Spleen (tissue), 13 donors: ENCODE measurements around the gene MRPS30. TPM values are rescaled to one million over a fixed set of nuclear protein-coding genes. Genes with fewer than 3 reads are reported as not detected.

Source experiments
- DNase-seq: peaks from one replicate; pipeline ENCODE4 v3.0.0-alpha.2; 2020
- H3K27ac ChIP-seq, 8 donors: fragments of 200-600 bp; sonication (generic) in 7 of 8; 1 replicate in 4 of 8; 2 replicates in 4 of 8; pipeline versions ENCODE4 v1.5.0 to v1.8.0; 2016 to 2021; ENCODE audit warnings: inconsistent platforms in 4 of 8, mild to moderate bottlenecking in 4 of 8, moderate library complexity in 1 of 8
- H3K27me3 ChIP-seq, 7 donors: fragments of 200-600 bp; sonication (generic) in 6 of 7; replicated peaks in 1 of 7; 1 replicate in 4 of 7; 2 replicates in 3 of 7; pipeline versions ENCODE4 v1.5.0 to v1.8.0; 2016 to 2021; ENCODE audit warnings: inconsistent platforms in 3 of 7, mild to moderate bottlenecking in 1 of 7
- H3K36me3 ChIP-seq, 6 donors: fragments of 200-600 bp; sonication (generic) in 5 of 6; 1 replicate in 4 of 6; 2 replicates in 2 of 6; pipeline versions ENCODE4 v1.5.0 to v1.8.0; 2016 to 2021; ENCODE audit warnings: inconsistent platforms in 2 of 6
- H3K4me1 ChIP-seq, 6 donors: fragments of 200-600 bp; sonication (generic) in 5 of 6; 1 replicate in 3 of 6; 2 replicates in 3 of 6; pipeline versions ENCODE4 v1.5.0 to v1.8.0; 2016 to 2021; ENCODE audit warnings: inconsistent platforms in 3 of 6
- H3K4me3 ChIP-seq, 8 donors: fragments of 200-600 bp; sonication (generic) in 7 of 8; 1 replicate in 4 of 8; 2 replicates in 4 of 8; pipeline versions ENCODE4 v1.5.0 to v1.8.0; 2016 to 2021; ENCODE audit warnings: inconsistent platforms in 4 of 8, mild to moderate bottlenecking in 4 of 8, moderate library complexity in 2 of 8
- H3K9me3 ChIP-seq, 8 donors: fragments of 200-600 bp; sonication (generic) in 7 of 8; 1 replicate in 4 of 8; 2 replicates in 4 of 8; pipeline versions ENCODE4 v1.5.0 to v1.8.0; 2016 to 2021; ENCODE audit warnings: inconsistent platforms in 4 of 8
- CTCF ChIP-seq, 11 experiments: fragments of 200-600 bp in 7 of 11; fragments of 450-650 bp in 4 of 11; sonication (generic) in 4 of 11; IDR thresholded peaks in 8 of 11; conservative IDR thresholded peaks in 3 of 11; 1 replicate in 7 of 11; 2 replicates in 4 of 11; pipeline versions ENCODE4 v1.4.0 to v1.8.0; 2016 to 2021; ENCODE audit warnings: antibody characterized with exemption in 11 of 11, inconsistent platforms in 4 of 11, mild to moderate bottlenecking in 1 of 11
- POLR2A ChIP-seq, 3 donors: fragments of 450-650 bp; IDR thresholded peaks; one replicate each; pipeline ENCODE4 v1.5.1; 2017; ENCODE audit warnings: antibody characterized with exemption in 3 of 3, mild to moderate bottlenecking in 1 of 3
- POLR2AphosphoS5 ChIP-seq, 3 donors: sonication (generic); formaldehyde crosslinking; IDR thresholded peaks; one replicate each; pipeline ENCODE4 v1.5.1; 2017; ENCODE audit warnings: antibody characterized with exemption in 3 of 3
- WGBS, 5 donors: extraction: QIAGEN DNeasy Blood & Tissue Kit in 3 of 5; methylation state at CpG; one replicate each; pipeline versions ENCODE4 v1.1.5 to v1.1.7; 2013 to 2018; 5-methylcytosine and 5-hydroxymethylcytosine counted together
- intact Hi-C: fragments of 100-400 bp; cut with DNase I; formaldehyde crosslinking; loops from one replicate; pipeline ENCODE4 v1.15.0; 2023; ENCODE audit warnings: low total_unique reads
- long read RNA-seq, 2 donors: transcript quantifications; one replicate each; lab custom pipeline, GENCODE V29; 2026
- polyA plus RNA-seq, 3 donors: library from polyadenylated mRNA; stranded (reverse); fragments of 200-250 nt; gene quantifications; one replicate each; pipeline ENCODE4 v1.2.1, GENCODE V29; 2013
- total RNA-seq, 7 donors: library from RNA; depleted of rRNA in 3 of 7; stranded (reverse); fragments of >200 nt in 3 of 7; fragmentation: NEBNext Ultra II Directional in 4 of 7; extraction: Animal tissue kit (Norgen Biotek cat#: 25700) in 4 of 7; gene quantifications; one replicate each; pipeline versions ENCODE4 v1.1.0 to v1.2.1, GENCODE V29; 2016 to 2021
- donor health status: healthy with polysubstance abuse.
- donor health status: DM: no; HTN: no; CAD: no; lungs with moderate emphysema.
- donor health status: DM: no; HTN: no; CAD: no.
- donor health status: Bipolar disorder and iron deficiency.
- donor health status: healthy.
- donor health status: DM: no; HTN: no; CAD: no.
- donor health status: DM: yes; HTN: yes; CAD: no.

The MRPS30 gene
- total RNA-seq (10 to 100 TPM; 31.7 to 75.5 (median 38.4) TPM), polyA plus RNA-seq (10 to 100 TPM; 18.2 to 21.4 (median 20.5) TPM)
- long read RNA-seq, donor 1, partial matches to known transcripts = 0 of 4 reads
- long read RNA-seq, donor 1, other reads (novel, unspliced or antisense) = 0 of 4 reads
- long read RNA-seq, donor 2, transcript MRPS30-202 (5 exons, 1,678 nt) = major isoform, 10 of 10 reads
- long read RNA-seq, donor 2, partial matches to known transcripts = 0 of 10 reads
- long read RNA-seq, donor 2, other reads (novel, unspliced or antisense) = 0 of 10 reads

DNA sequence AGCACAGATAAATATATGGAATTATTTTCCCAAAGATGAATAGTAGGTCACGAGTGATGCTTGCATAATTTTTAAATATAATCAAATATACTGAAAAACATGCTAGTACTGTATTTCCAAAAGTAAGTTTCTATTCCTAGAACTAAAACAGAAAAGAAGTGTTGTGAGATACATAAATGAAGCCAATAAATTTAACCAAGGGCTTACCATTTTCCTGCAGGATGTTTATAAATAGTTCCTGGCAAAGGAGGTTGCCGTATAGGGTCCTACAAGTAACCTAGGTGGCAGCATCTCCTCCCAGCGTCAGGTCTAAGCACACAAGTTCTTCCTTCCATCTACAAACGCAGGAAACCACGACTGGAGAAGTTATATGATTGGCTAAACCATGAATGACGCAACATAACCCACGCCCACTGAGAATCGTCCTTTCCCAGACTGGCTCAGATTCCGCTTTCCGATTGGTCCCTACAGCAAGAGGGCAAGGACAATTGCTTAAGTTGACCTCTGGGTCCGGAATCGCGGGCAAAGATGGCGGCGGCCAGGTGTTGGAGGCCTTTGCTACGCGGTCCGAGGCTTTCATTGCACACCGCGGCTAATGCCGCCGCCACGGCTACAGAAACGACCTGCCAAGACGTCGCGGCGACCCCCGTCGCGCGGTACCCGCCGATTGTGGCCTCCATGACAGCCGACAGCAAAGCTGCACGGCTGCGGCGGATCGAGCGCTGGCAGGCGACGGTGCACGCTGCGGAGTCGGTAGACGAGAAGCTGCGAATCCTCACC, at the start of gene MRPS30:
TSS of gene MRPS30 (plus strand) at position 513 of the 780 bp plus-strand sequence. CDS start at position 529, 16 bp downstream.
- Histone ChIP-seq H3K9me3 (no peaks in the 10 kb centered on the region), H3K27ac (peak within 1 kb of the TSS; percentile 86 to 95 (median 91)), H3K27me3 (no peaks in the 10 kb centered on the region), H3K36me3 (peaks cover 0 to 28% (median 18%) of the 10 kb centered on the region in 6 donors), H3K4me1 (peaks cover 7 to 55% (median 38%) of the 10 kb centered on the region in 6 donors), H3K4me3 (peak within 1 kb of the TSS; percentile 74 to 99 (median 97))
- TF ChIP-seq POLR2A (IDR thresholded peaks at IDR 0.05) (peak in 2 of 3 donors; percentile 10 to 28), CTCF (IDR thresholded peaks at IDR 0.05 in 8 of 11, conservative IDR thresholded peaks at IDR 0.05 in 3 of 11) (peak in 8 of 11 experiments; percentile 20 to 57 (median 38)), POLR2AphosphoS5 (IDR thresholded peaks at IDR 0.05) (peak; percentile 86 to 89 (median 87))
- peak; percentile 94 for DNase-seq
- intact Hi-C loops = no loop called here
- WGBS, 5 donors = 1% methylated on average over 40 to 47 of the region's 47 CpGs

GRCh38 chr5:44769200-44769876, 39.4 kb upstream of the MRPS30 start:
- TF ChIP-seq POLR2A (IDR thresholded peaks at IDR 0.05) = no peak
- TF ChIP-seq CTCF (IDR thresholded peaks at IDR 0.05 in 8 of 11, conservative IDR thresholded peaks at IDR 0.05 in 3 of 11) = no peak
- no peak for TF ChIP-seq POLR2AphosphoS5 (IDR thresholded peaks at IDR 0.05)
- 73 to 87% (median 75%) methylated on average over 2 of the region's 2 CpGs for WGBS, 5 donors
- no peaks in the 10 kb centered on the region for H3K9me3 ChIP-seq
- no peak overlapping the region for H3K27ac ChIP-seq
- DNase-seq = no peak
- no peaks in the 10 kb centered on the region for H3K4me1 ChIP-seq
- no peak overlapping the region for H3K4me3 ChIP-seq
- H3K27me3 ChIP-seq = no peaks in the 10 kb centered on the region
- no peaks in the 10 kb centered on the region for H3K36me3 ChIP-seq
- intact Hi-C loops = no loop called here

DNA sequence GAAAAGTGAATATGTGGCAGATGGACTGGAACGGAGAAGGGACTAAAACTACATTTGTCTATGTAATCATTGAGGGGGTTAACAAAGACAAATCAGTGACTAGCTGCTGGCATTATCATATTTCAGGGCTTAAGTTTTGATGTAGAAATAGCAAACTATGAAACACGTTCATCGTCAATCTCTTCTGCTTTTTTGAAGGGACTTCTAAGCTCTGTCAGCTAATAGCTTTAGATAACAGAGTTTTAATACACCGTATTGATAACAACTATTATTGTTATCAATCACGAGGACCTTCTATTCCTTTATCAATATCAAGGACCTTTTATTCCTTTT, 38.9 kb upstream of the MRPS30 start:
- H3K9me3 ChIP-seq = no peaks in the 10 kb centered on the region
- WGBS, 5 donors = 70 to 84% (median 83%) methylated on average over 5 of the region's 5 CpGs
- H3K4me3 ChIP-seq = no peak overlapping the region
- H3K4me1 ChIP-seq = no peaks in the 10 kb centered on the region
- H3K27me3 ChIP-seq = no peaks in the 10 kb centered on the region
- TF ChIP-seq CTCF (IDR thresholded peaks at IDR 0.05 in 8 of 11, conservative IDR thresholded peaks at IDR 0.05 in 3 of 11) (no peak), POLR2A (IDR thresholded peaks at IDR 0.05) (no peak), POLR2AphosphoS5 (IDR thresholded peaks at IDR 0.05) (no peak)
- H3K27ac ChIP-seq = no peak overlapping the region
- no peak for DNase-seq
- H3K36me3 ChIP-seq = no peaks in the 10 kb centered on the region
- intact Hi-C loops = loop anchor here (5.0 kb wide), 1 partner anchor 1038 kb away; no protein-coding TSS in a partner anchor
